ENCODE measurements around the gene GABPB1. TPM values are rescaled to one million over a fixed set of nuclear protein-coding genes. Genes with fewer than 3 reads are reported as not detected.

The GABPB1 gene
- total and polyA plus RNA-seq, 2 of the 13 experiments (the other 11 are each of a cell fraction or from before 2014, with no cell fraction given), result 17.5 to 39.5 TPM

DNA sequence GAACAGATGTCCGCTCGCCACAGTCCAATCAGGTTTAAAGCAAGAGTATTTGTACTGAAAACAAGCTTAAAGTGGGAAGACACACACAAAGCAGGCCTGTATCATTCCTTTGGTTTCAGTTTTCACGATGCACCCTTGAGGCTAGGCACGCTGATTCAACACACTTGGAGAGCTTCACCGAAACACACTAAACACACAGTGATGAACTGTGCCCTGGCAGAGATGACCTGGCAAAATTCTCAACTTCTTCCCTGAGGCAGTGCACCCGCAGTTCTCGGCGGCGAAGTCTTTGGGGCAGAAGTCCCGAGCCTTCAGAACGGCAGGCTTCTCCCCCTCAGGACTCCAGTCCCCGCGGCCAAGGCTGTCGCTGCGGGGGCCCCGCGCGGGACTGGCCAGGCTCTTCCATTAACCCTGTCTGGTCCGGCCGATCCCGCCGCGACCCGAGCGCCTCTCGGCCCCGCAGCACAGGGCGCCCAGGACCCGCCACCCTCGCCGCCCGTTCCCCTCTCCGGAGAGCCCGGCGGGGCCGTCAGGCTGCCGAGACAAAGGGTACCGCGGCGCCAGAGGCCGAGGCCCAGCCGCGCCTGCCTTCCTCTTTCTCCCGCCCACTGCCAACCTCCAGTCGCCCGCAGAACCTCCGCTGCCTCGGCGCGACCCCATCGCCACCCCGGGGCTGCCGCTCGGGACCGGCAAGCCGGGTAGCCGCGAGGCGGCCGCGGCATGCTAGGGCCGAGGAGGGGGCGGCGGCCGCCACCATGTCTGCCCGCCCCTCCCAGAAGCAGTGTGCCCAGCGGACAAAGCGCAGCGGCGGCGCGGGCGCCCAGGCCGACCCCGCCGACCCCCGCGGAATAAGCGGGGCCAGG lies 792 bp downstream of the GABPB1 start (continued):
- TF ChIP-seq, protein P1, sequence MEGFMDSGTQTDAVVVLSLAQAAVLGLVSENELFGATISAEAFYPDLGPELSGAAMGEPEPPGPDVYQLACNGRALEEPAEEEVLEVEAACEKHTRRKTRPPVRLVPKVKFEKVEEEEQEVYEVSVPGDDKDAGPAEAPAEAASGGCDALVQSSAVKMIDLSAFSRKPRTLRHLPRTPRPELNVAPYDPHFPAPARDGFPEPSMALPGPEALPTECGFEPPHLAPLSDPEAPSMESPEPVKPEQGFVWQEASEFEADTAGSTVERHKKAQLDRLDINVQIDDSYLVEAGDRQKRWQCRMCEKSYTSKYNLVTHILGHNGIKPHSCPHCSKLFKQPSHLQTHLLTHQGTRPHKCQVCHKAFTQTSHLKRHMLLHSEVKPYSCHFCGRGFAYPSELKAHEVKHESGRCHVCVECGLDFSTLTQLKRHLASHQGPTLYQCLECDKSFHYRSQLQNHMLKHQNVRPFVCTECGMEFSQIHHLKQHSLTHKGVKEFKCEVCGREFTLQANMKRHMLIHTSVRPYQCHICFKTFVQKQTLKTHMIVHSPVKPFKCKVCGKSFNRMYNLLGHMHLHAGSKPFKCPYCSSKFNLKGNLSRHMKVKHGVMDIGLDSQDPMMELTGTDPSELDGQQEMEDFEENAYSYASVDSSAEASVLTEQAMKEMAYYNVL (CRISPR knock-in tag; IDR thresholded peaks at IDR 0.05; ENCODE audit: borderline replicate concordance), result no peak
- TF ChIP-seq HDAC6 (IDR thresholded peaks at IDR 0.05; ENCODE audit: low read depth, low read length) (no peak), HNF4A (CRISPR knock-in tag; IDR thresholded peaks at IDR 0.05) (peak; percentile 17; the same call in 1 of the 2 replicates), KLF16 (CRISPR knock-in tag; IDR thresholded peaks at IDR 0.05) (peak in 1 of 2 experiments; percentile 48; a peak in 1 of 4 replicates), HOXD1 (CRISPR knock-in tag; IDR thresholded peaks at IDR 0.05) (no peak), BCL6 (CRISPR knock-in tag; IDR thresholded peaks at IDR 0.05) (0 out of 2 replicates have a peak, but pooled peaks have one; percentile 26), ZNF720 (CRISPR knock-in tag; IDR thresholded peaks at IDR 0.05) (no peak), JARID2 (CRISPR knock-in tag; IDR thresholded peaks at IDR 0.05; ENCODE audit: insufficient replicate concordance) (no peak), ZNF207 (IDR thresholded peaks at IDR 0.05; ENCODE audit: borderline replicate concordance) (no peak), ETV5 (CRISPR knock-in tag; IDR thresholded peaks at IDR 0.05; ENCODE audit: borderline replicate concordance) (no peak), SMAD9 (CRISPR knock-in tag; IDR thresholded peaks at IDR 0.05) (no peak), MAFF (IDR thresholded peaks at IDR 0.05; ENCODE audit: low read depth, low read length) (no peak), TBP (CRISPR knock-in tag; IDR thresholded peaks at IDR 0.05) (no peak), ZNF17 (CRISPR knock-in tag; IDR thresholded peaks at IDR 0.05) (no peak), ZNF567 (CRISPR knock-in tag; IDR thresholded peaks at IDR 0.05; ENCODE audit: borderline replicate concordance) (no peak), CCDC6 (CRISPR knock-in tag; IDR thresholded peaks at IDR 0.05) (peak; percentile 52; the same call in 1 of the 2 replicates), TRIM24 (CRISPR knock-in tag; IDR thresholded peaks at IDR 0.05) (no peak), ZNF557 (CRISPR knock-in tag; IDR thresholded peaks at IDR 0.05) (0 out of 2 replicates have a peak, but pooled peaks have one; percentile 25), ZNF33B (CRISPR knock-in tag; IDR thresholded peaks at IDR 0.05) (no peak), ZNF547 (CRISPR knock-in tag; IDR thresholded peaks at IDR 0.05) (peak; percentile 34; the same call in 1 of the 2 replicates), ZFX (CRISPR knock-in tag; IDR thresholded peaks at IDR 0.05; ENCODE audit: low read depth) (peak; percentile 72)
- TF ChIP-seq, protein P2, sequence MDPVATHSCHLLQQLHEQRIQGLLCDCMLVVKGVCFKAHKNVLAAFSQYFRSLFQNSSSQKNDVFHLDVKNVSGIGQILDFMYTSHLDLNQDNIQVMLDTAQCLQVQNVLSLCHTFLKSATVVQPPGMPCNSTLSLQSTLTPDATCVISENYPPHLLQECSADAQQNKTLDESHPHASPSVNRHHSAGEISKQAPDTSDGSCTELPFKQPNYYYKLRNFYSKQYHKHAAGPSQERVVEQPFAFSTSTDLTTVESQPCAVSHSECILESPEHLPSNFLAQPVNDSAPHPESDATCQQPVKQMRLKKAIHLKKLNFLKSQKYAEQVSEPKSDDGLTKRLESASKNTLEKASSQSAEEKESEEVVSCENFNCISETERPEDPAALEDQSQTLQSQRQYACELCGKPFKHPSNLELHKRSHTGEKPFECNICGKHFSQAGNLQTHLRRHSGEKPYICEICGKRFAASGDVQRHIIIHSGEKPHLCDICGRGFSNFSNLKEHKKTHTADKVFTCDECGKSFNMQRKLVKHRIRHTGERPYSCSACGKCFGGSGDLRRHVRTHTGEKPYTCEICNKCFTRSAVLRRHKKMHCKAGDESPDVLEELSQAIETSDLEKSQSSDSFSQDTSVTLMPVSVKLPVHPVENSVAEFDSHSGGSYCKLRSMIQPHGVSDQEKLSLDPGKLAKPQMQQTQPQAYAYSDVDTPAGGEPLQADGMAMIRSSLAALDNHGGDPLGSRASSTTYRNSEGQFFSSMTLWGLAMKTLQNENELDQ (CRISPR knock-in tag; IDR thresholded peaks at IDR 0.05; ENCODE audit: borderline replicate concordance), result no peak
- TF ChIP-seq, protein P3, sequence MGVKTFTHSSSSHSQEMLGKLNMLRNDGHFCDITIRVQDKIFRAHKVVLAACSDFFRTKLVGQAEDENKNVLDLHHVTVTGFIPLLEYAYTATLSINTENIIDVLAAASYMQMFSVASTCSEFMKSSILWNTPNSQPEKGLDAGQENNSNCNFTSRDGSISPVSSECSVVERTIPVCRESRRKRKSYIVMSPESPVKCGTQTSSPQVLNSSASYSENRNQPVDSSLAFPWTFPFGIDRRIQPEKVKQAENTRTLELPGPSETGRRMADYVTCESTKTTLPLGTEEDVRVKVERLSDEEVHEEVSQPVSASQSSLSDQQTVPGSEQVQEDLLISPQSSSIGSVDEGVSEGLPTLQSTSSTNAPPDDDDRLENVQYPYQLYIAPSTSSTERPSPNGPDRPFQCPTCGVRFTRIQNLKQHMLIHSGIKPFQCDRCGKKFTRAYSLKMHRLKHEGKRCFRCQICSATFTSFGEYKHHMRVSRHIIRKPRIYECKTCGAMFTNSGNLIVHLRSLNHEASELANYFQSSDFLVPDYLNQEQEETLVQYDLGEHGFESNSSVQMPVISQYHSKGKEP (CRISPR knock-in tag; IDR thresholded peaks at IDR 0.05), result 0 out of 2 replicates have a peak, but pooled peaks have one; percentile 36
- TF ChIP-seq, protein P4, sequence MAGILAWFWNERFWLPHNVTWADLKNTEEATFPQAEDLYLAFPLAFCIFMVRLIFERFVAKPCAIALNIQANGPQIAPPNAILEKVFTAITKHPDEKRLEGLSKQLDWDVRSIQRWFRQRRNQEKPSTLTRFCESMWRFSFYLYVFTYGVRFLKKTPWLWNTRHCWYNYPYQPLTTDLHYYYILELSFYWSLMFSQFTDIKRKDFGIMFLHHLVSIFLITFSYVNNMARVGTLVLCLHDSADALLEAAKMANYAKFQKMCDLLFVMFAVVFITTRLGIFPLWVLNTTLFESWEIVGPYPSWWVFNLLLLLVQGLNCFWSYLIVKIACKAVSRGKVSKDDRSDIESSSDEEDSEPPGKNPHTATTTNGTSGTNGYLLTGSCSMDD (CRISPR knock-in tag; IDR thresholded peaks at IDR 0.05), result no peak

Data from HepG2 (cell line).